ENCODE results near the gene DNAJC6.
A peak's percentile ranks its signal among the peaks of the same experiment; 100 is the strongest.

Gene DNAJC6

GRCh38 chr1:65265651-65266351 is 43.5 kb upstream of the DNAJC6 start:
- peak; percentile 58 for DNase-seq (ENCODE audit: low spot score)
- TF ChIP-seq, protein P1, sequence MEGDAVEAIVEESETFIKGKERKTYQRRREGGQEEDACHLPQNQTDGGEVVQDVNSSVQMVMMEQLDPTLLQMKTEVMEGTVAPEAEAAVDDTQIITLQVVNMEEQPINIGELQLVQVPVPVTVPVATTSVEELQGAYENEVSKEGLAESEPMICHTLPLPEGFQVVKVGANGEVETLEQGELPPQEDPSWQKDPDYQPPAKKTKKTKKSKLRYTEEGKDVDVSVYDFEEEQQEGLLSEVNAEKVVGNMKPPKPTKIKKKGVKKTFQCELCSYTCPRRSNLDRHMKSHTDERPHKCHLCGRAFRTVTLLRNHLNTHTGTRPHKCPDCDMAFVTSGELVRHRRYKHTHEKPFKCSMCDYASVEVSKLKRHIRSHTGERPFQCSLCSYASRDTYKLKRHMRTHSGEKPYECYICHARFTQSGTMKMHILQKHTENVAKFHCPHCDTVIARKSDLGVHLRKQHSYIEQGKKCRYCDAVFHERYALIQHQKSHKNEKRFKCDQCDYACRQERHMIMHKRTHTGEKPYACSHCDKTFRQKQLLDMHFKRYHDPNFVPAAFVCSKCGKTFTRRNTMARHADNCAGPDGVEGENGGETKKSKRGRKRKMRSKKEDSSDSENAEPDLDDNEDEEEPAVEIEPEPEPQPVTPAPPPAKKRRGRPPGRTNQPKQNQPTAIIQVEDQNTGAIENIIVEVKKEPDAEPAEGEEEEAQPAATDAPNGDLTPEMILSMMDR (IDR thresholded peaks at IDR 0.05; ENCODE audit: borderline replicate concordance, control extremely low read depth, extremely low read depth, insufficient read depth, missing control alignments) = peak; percentile 5
- in situ Hi-C loops (cut with MboI; ENCODE audit: low sequenced_read_pairs, unreplicated experiment) = no loop called here

- in situ Hi-C loops (cut with MboI; ENCODE audit: low sequenced_read_pairs, unreplicated experiment) = no loop called here
- no peak for DNase-seq (ENCODE audit: low spot score)
- TF ChIP-seq, protein P1 (IDR thresholded peaks at IDR 0.05; ENCODE audit: borderline replicate concordance, control extremely low read depth, extremely low read depth, insufficient read depth, missing control alignments) = no peak
These were observed 42.9 kb upstream of the DNAJC6 start for GRCh38 chr1:65266476-65266875.

- TF ChIP-seq, protein P1 (IDR thresholded peaks at IDR 0.05; ENCODE audit: borderline replicate concordance, control extremely low read depth, extremely low read depth, insufficient read depth, missing control alignments) = no peak
- in situ Hi-C loops (cut with MboI; ENCODE audit: low sequenced_read_pairs, unreplicated experiment) = no loop called here
- DNase-seq (ENCODE audit: low spot score) = no peak
These were observed 42.1 kb upstream of the DNAJC6 start for GRCh38 chr1:65267271-65267670.

- in situ Hi-C loops (cut with MboI; ENCODE audit: low sequenced_read_pairs, unreplicated experiment) = no loop called here
- TF ChIP-seq, protein P1 (IDR thresholded peaks at IDR 0.05; ENCODE audit: borderline replicate concordance, control extremely low read depth, extremely low read depth, insufficient read depth, missing control alignments) = no peak
- no peak for DNase-seq (ENCODE audit: low spot score)
These were observed 41.7 kb upstream of the DNAJC6 start for GRCh38 chr1:65267683-65268082.

DNA sequence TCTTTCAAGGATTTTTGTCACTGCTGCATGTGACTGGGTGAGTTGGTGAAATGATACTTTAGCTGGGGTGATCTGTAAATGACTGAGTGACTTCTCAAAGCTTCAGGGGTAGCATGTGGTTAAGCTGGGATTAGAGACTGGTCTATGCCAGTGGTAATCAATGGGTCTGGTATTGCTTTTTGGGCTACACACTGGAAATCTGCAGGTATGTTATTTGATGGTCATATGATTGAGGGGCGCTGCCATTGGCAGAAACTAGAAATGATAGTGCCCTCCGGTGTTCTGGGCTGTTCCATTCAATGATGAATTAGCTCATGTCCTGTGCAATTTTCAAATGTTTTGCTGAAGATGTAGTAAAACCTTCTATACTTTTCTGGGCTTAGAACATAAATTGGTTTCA is 39.7 kb upstream of the DNAJC6 start:
- TF ChIP-seq, protein P1 (IDR thresholded peaks at IDR 0.05; ENCODE audit: borderline replicate concordance, control extremely low read depth, extremely low read depth, insufficient read depth, missing control alignments) = no peak
- in situ Hi-C loops (cut with MboI; ENCODE audit: low sequenced_read_pairs, unreplicated experiment) = no loop called here
- DNase-seq (ENCODE audit: low spot score) = no peak

GRCh38 chr1:65276197-65276939 is 33.0 kb upstream of the DNAJC6 start:
- in situ Hi-C loops (cut with MboI; ENCODE audit: low sequenced_read_pairs, unreplicated experiment) = no loop called here
- TF ChIP-seq, protein P1 (IDR thresholded peaks at IDR 0.05; ENCODE audit: borderline replicate concordance, control extremely low read depth, extremely low read depth, insufficient read depth, missing control alignments) = no peak
- no peak for DNase-seq (ENCODE audit: low spot score)
